A549 (cell line): ENCODE measurements around the gene OR51F1.

ENCODE experiments used
- BHLHE40 ChIP-seq: IDR thresholded peaks from 2 replicates; pipeline ENCODE4 v1.6.1; 2012; ENCODE audit warnings: low read depth, low read length, inconsistent platforms
- CTCF ChIP-seq: fragments of >200 bp; sonication (Bioruptor Twin); formaldehyde crosslinking; IDR thresholded peaks from 3 replicates; pipeline ENCODE4 v1.5.1; 2016
- MAX ChIP-seq: IDR thresholded peaks from 2 replicates; pipeline ENCODE4 v1.6.1; 2012
- MAZ ChIP-seq: fragments of 150-350 bp; IDR thresholded peaks from 2 replicates; pipeline ENCODE4 v1.6.1; 2014; ENCODE audit warnings: antibody characterized with exemption, low read depth, low read length, borderline replicate concordance
- POLR2A ChIP-seq: IDR thresholded peaks from 2 replicates; pipeline ENCODE4 v1.6.1; 2012; ENCODE audit warnings: mild to moderate bottlenecking, low read length
- RAD21 ChIP-seq, 2 experiments: fragments of >200 bp in 1 of 2; sonication (Bioruptor Twin) in 1 of 2; formaldehyde crosslinking in 1 of 2; IDR thresholded peaks in 1 of 2; conservative IDR thresholded peaks in 1 of 2; 2 replicates in 1 of 2; 3 replicates in 1 of 2; pipeline ENCODE4 v1.6.1; 2012 to 2018; ENCODE audit warnings: inconsistent platforms in 1 of 2
- RCOR1 ChIP-seq: fragments of 150-350 bp; IDR thresholded peaks from 2 replicates; pipeline ENCODE4 v1.6.1; 2014; ENCODE audit warnings: antibody characterized with exemption, low read length, low read depth
- SMC3 ChIP-seq: fragments of >200 bp; sonication (Bioruptor Twin); formaldehyde crosslinking; IDR thresholded peaks from 3 replicates; pipeline ENCODE4 v1.6.1; 2018; ENCODE audit warnings: inconsistent platforms
- USF2 ChIP-seq: fragments of 450-650 bp; IDR thresholded peaks from 2 replicates; pipeline ENCODE4 v1.6.1; 2014; ENCODE audit warnings: antibody characterized with exemption

- TF ChIP-seq MAX (no peak), CTCF (no peak), BHLHE40 (no peak), MAZ (no peak), RCOR1 (no peak), RAD21 (conservative IDR thresholded peaks at IDR 0.05 in 1 of 2, IDR thresholded peaks at IDR 0.05 in 1 of 2) (no peak), SMC3 (no peak), POLR2A (no peak), USF2 (no peak)
Observed at GRCh38 chr11:4751201-4751600, 18.5 kb downstream of the OR51F1 start.
